ENCODE measurements around the gene IRAK2.
"Not testable (repeated sequence)": the region's sequence is repeated elsewhere in the genome, so short reads cannot be mapped to it uniquely, and the experiment has no call there.

The IRAK2 gene

GRCh38 chr3:10242182-10243065, 77.7 kb downstream of the IRAK2 start:
- peak in 4 of 42 donors; percentile 12 to 39 (median 26) for DNase-seq
- intact Hi-C loops (cut with DNase I) = no loop called here

GRCh38 chr3:10244009-10244408, 79.3 kb downstream of the IRAK2 start:
- intact Hi-C loops (cut with DNase I) = no loop called here
- no peak for DNase-seq

GRCh38 chr3:10245081-10245712, 80.5 kb downstream of the IRAK2 start:
- DNase-seq = no peak
- intact Hi-C loops (cut with DNase I) = no loop called here

GRCh38 chr3:10247679-10248183, 83.0 kb downstream of the IRAK2 start:
- peak in 2 of 42 donors; percentile 34 to 44 for DNase-seq
- intact Hi-C loops (cut with DNase I) = no loop called here

GRCh38 chr3:10248184-10248983, 83.7 kb downstream of the IRAK2 start, which contains the start of gene TATDN2:
Gene TATDN2, plus strand, starts transcription at chr3:10248459. Its CDS starts 742 bp downstream, at chr3:10249201.
- peak; percentile 82 to 97 (median 92) for DNase-seq
- intact Hi-C loops (cut with DNase I) = no loop called here

- DNase-seq = peak in 41 of 42 donors; percentile 3 to 78 (median 50)
- intact Hi-C loops (cut with DNase I) = no loop called here
Measured at GRCh38 chr3:10248984-10249748, 84.4 kb downstream of the IRAK2 start.

- intact Hi-C loops (cut with DNase I) = no loop called here
- no peak for DNase-seq
Measured at GRCh38 chr3:10249833-10250232, 85.1 kb downstream of the IRAK2 start.

GRCh38 chr3:10251006-10251405, 86.3 kb downstream of the IRAK2 start:
- intact Hi-C loops (cut with DNase I) = no loop called here
- peak in 1 of 42 donors; percentile 19 for DNase-seq

- DNase-seq = no peak
- intact Hi-C loops (cut with DNase I) = no loop called here
Measured at GRCh38 chr3:10253731-10254130, 89.0 kb downstream of the IRAK2 start.

GRCh38 chr3:10255835-10256234, 91.1 kb downstream of the IRAK2 start:
- DNase-seq = no peak
- intact Hi-C loops (cut with DNase I) = no loop called here

GRCh38 chr3:10259036-10259435, 94.3 kb downstream of the IRAK2 start:
- intact Hi-C loops (cut with DNase I) = no loop called here
- no peak for DNase-seq

- intact Hi-C loops (cut with DNase I) = no loop called here
- DNase-seq = no peak
Measured at GRCh38 chr3:10259798-10260197, 95.1 kb downstream of the IRAK2 start.

GRCh38 chr3:10260211-10260701, 95.5 kb downstream of the IRAK2 start:
- intact Hi-C loops (cut with DNase I) = no loop called here
- peak in 1 of 42 donors; percentile 12 for DNase-seq

- intact Hi-C loops (cut with DNase I) = no loop called here
- DNase-seq = no peak
Measured at GRCh38 chr3:10262027-10262426, 97.3 kb downstream of the IRAK2 start.

GRCh38 chr3:10263646-10264363, 99.1 kb downstream of the IRAK2 start:
- peak in 1 of 42 donors; percentile 8 for DNase-seq

GRCh38 chr3:10265833-10266232, 101.1 kb downstream of the IRAK2 start:
- intact Hi-C loops (cut with DNase I) = no loop called here
- no peak for DNase-seq

More at GRCh38 chr3:10263646-10264363, 99.1 kb downstream of the IRAK2 start:
- intact Hi-C loops (cut with DNase I) = no loop called here

GRCh38 chr3:10266936-10267335, 102.2 kb downstream of the IRAK2 start:
- DNase-seq = peak in 1 of 42 donors; percentile 20
- intact Hi-C loops (cut with DNase I) = not testable (repeated sequence)

- intact Hi-C loops (cut with DNase I) = no loop called here
- DNase-seq = no peak
Measured at GRCh38 chr3:10268116-10268515, 103.4 kb downstream of the IRAK2 start.

Measured in head of caudate nucleus (tissue), 42 donors.